ENCODE data around the gene LHFPL3. TPM values are rescaled to one million over a fixed set of nuclear protein-coding genes. Genes with fewer than 3 reads are reported as not detected.

Gene LHFPL3
- total and polyA plus RNA-seq, 2 experiments from 2014 or later = 0.24 TPM; not detected in 1

DNA sequence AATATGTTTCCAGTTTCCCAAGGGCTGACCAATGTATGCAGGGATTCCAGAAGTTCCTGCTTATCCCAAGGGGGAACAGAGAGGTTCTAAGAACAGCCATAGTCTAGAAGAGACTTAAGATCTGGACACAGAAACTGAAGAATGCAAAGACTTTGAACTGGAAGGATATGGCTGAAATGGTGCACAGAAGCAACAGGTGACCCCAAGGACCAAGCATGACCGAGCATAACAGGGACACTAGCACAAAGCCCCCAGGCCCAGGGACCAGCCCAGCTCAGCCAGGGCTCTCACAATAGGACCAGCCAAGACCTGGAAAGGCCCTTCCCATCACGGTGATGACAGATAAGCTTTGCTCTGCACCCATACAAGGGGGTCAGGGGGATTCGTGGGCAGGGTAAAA, 472.6 kb downstream of the LHFPL3 start (continued):
- TF ChIP-seq REST (IDR thresholded peaks at IDR 0.05; ENCODE audit: unreplicated experiment) (no peak), EZH2 (IDR thresholded peaks at IDR 0.05; ENCODE audit: low read depth, unreplicated experiment) (no peak)

DNA sequence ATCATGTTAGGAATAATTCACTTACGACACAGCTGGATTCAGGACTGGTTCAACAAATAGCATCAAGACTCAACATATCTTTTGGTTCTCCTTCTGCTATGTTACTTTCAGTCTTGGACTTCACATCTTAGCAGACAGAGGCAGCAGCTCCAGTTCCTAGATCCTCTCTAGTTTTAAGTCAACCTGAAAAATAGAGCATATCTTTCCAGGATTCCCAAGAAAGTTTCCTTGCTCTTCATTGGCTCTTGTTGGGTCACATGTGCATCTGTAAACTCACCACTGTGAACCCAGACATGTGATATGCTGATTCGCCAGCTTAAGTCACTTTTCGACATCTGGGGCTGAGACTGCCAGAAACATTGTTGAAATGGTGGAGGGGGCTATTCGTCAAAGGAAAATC, 475.5 kb downstream of the LHFPL3 start:
- Mint-ChIP-seq H3K36me3 (ENCODE audit: low read depth) (no peaks in the 10 kb centered on the region; the same call in 2 of the 3 replicates), H3K27ac (no peak overlapping the region), H3K9me3 (peaks cover 3% of the 10 kb centered on the region; the same call in 1 of the 3 replicates), H3K27me3 (ENCODE audit: insufficient read depth, low read depth, poor library complexity) (peaks cover 2% of the 10 kb centered on the region), H3K4me1 (no peaks in the 10 kb centered on the region), H3K4me3 (no peak overlapping the region)
- peaks cover 17% of the 10 kb centered on the region for H3K9me2 ChIP-seq (ENCODE audit: insufficient read depth)
- TF ChIP-seq ZNF331 (CRISPR knock-in tag; IDR thresholded peaks at IDR 0.05; ENCODE audit: low read depth) (no peak), POLR2AphosphoS5 (IDR thresholded peaks at IDR 0.05; ENCODE audit: low read depth) (no peak), EZH2phosphoT487 (IDR thresholded peaks at IDR 0.05; ENCODE audit: unreplicated experiment) (no peak), REST (IDR thresholded peaks at IDR 0.05; ENCODE audit: unreplicated experiment) (no peak), STAT1 (IDR thresholded peaks at IDR 0.05; ENCODE audit: unreplicated experiment) (no peak)
- TF ChIP-seq, protein P1, sequence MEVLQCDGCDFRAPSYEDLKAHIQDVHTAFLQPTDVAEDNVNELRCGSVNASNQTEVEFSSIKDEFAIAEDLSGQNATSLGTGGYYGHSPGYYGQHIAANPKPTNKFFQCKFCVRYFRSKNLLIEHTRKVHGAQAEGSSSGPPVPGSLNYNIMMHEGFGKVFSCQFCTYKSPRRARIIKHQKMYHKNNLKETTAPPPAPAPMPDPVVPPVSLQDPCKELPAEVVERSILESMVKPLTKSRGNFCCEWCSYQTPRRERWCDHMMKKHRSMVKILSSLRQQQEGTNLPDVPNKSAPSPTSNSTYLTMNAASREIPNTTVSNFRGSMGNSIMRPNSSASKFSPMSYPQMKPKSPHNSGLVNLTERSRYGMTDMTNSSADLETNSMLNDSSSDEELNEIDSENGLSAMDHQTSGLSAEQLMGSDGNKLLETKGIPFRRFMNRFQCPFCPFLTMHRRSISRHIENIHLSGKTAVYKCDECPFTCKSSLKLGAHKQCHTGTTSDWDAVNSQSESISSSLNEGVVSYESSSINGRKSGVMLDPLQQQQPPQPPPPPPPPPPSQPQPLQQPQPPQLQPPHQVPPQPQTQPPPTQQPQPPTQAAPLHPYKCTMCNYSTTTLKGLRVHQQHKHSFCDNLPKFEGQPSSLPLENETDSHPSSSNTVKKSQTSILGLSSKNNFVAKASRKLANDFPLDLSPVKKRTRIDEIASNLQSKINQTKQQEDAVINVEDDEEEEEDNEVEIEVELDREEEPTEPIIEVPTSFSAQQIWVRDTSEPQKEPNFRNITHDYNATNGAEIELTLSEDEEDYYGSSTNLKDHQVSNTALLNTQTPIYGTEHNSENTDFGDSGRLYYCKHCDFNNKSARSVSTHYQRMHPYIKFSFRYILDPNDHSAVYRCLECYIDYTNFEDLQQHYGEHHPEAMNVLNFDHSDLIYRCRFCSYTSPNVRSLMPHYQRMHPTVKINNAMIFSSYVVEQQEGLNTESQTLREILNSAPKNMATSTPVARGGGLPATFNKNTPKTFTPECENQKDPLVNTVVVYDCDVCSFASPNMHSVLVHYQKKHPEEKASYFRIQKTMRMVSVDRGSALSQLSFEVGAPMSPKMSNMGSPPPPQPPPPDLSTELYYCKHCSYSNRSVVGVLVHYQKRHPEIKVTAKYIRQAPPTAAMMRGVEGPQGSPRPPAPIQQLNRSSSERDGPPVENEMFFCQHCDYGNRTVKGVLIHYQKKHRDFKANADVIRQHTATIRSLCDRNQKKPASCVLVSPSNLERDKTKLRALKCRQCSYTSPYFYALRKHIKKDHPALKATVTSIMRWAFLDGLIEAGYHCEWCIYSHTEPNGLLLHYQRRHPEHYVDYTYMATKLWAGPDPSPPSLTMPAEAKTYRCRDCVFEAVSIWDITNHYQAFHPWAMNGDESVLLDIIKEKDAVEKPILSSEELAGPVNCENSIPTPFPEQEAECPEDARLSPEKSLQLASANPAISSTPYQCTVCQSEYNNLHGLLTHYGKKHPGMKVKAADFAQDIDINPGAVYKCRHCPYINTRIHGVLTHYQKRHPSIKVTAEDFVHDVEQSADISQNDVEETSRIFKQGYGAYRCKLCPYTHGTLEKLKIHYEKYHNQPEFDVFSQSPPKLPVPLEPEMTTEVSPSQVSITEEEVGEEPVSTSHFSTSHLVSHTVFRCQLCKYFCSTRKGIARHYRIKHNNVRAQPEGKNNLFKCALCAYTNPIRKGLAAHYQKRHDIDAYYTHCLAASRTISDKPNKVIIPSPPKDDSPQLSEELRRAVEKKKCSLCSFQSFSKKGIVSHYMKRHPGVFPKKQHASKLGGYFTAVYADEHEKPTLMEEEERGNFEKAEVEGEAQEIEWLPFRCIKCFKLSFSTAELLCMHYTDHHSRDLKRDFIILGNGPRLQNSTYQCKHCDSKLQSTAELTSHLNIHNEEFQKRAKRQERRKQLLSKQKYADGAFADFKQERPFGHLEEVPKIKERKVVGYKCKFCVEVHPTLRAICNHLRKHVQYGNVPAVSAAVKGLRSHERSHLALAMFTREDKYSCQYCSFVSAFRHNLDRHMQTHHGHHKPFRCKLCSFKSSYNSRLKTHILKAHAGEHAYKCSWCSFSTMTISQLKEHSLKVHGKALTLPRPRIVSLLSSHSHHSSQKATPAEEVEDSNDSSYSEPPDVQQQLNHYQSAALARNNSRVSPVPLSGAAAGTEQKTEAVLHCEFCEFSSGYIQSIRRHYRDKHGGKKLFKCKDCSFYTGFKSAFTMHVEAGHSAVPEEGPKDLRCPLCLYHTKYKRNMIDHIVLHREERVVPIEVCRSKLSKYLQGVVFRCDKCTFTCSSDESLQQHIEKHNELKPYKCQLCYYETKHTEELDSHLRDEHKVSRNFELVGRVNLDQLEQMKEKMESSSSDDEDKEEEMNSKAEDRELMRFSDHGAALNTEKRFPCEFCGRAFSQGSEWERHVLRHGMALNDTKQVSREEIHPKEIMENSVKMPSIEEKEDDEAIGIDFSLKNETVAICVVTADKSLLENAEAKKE (CRISPR knock-in tag; IDR thresholded peaks at IDR 0.05) = no peak
- H3K27ac ChIP-seq (ENCODE audit: low read depth) = no peak overlapping the region
- H3K4me1 ChIP-seq (ENCODE audit: insufficient read depth) = no peaks in the 10 kb centered on the region
- no peak overlapping the region for H3K4me2 ChIP-seq
- no peaks in the 10 kb centered on the region for H3K79me2 ChIP-seq (replicated peaks; ENCODE audit: insufficient read depth)
- no peaks in the 10 kb centered on the region for H3F3A ChIP-seq (replicated peaks; ENCODE audit: low read depth)
- ATAC-seq (no peak), DNase-seq (ENCODE audit: low spot score) (no peak)
- no peaks in the 10 kb centered on the region for H4K20me1 ChIP-seq (replicated peaks; ENCODE audit: insufficient read depth)
- H3K27me3 ChIP-seq (ENCODE audit: insufficient read depth) = no peaks in the 10 kb centered on the region
- H3K4me3 ChIP-seq = no peak overlapping the region
- no peak overlapping the region for H2AFZ ChIP-seq
- no peaks in the 10 kb centered on the region for H3K36me3 ChIP-seq (ENCODE audit: insufficient read depth)
